ENCODE data around the gene CLDN15.
"Not testable (repeated sequence)": the region's sequence is repeated elsewhere in the genome, so short reads cannot be mapped to it uniquely, and the experiment has no call there.

CLDN15 gene

DNA sequence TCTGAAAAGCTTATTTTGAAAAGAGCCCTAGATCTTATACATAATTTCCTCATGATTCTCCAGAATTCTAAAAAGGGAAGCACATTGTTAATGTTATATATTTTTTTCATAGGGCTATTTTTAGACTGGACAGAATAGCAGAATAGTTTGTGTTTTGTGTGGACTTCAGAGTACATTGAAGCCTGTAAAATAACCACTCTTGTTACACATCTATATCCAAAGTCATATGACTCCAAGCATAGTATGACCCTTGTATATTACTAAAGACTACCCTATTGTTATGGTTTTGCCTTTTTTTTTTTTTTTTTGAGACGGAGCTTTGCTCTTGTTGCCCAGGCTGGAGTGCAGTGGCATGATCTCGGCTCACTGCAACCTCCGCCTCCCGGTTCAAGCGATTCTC lies 33.4 kb upstream of the CLDN15 start:
- Histone ChIP-seq H2AFZ (ENCODE audit: low read depth, low read length, severe bottlenecking) (no peak overlapping the region), H3K9me3 (ENCODE audit: insufficient read depth, low read length) (no peaks in the 10 kb centered on the region), H3K9me2 (replicated peaks; ENCODE audit: insufficient read depth, low read length) (no peaks in the 10 kb centered on the region), H3K4me3 (ENCODE audit: insufficient read depth, low read length, poor library complexity, severe bottlenecking) (no peak overlapping the region), H4K20me1 (ENCODE audit: low read depth, low read length) (no peaks in the 10 kb centered on the region), H3K4me2 (ENCODE audit: low read depth, low read length, poor library complexity, severe bottlenecking) (no peak overlapping the region), H3F3A (ENCODE audit: insufficient read depth) (no peaks in the 10 kb centered on the region), H3K36me3 (ENCODE audit: low read length) (no peaks in the 10 kb centered on the region), H3K27me3 (ENCODE audit: low read length) (no peaks in the 10 kb centered on the region), H3K9ac (ENCODE audit: low read length) (no peak overlapping the region), H3K27ac (ENCODE audit: low read depth, low read length) (no peak overlapping the region), H3K79me2 (ENCODE audit: insufficient read depth, low read length) (no peaks in the 10 kb centered on the region)
- no peak for TF ChIP-seq EZH2phosphoT487 (conservative IDR thresholded peaks at IDR 0.05; ENCODE audit: low read length)
- TF ChIP-seq CTCF (IDR thresholded peaks at IDR 0.05; ENCODE audit: insufficient read depth, low read length, poor library complexity, severe bottlenecking), result no peak

DNA sequence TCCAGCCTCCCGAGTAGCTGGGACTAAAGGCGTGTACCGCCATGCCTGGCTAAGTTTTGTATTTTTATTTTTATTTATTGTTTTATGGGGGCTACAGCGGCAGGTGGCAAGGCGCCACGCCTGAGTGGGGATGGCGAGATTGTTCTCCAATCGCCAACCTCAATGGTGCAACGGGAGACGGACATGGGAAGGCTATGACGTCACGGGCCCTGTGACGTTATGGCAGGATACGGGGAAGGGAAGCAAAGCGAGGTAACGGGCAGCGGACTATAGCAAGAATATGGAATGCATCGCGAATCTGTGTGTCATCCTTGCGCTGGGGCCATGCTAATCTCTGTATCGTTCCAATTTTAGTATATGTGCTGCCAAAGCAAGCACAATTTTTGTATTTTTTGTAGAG lies 32.1 kb upstream of the CLDN15 start:
- Histone ChIP-seq H3F3A (ENCODE audit: insufficient read depth) (no peaks in the 10 kb centered on the region), H3K36me3 (ENCODE audit: low read length) (no peaks in the 10 kb centered on the region), H3K27ac (ENCODE audit: low read depth, low read length) (no peak overlapping the region), H3K9ac (ENCODE audit: low read length) (no peak overlapping the region), H3K9me2 (replicated peaks; ENCODE audit: insufficient read depth, low read length) (no peaks in the 10 kb centered on the region), H4K20me1 (ENCODE audit: low read depth, low read length) (no peaks in the 10 kb centered on the region), H3K79me2 (ENCODE audit: insufficient read depth, low read length) (no peaks in the 10 kb centered on the region), H2AFZ (ENCODE audit: low read depth, low read length, severe bottlenecking) (no peak overlapping the region), H3K27me3 (ENCODE audit: low read length) (no peaks in the 10 kb centered on the region), H3K9me3 (ENCODE audit: insufficient read depth, low read length) (no peaks in the 10 kb centered on the region), H3K4me3 (ENCODE audit: insufficient read depth, low read length, poor library complexity, severe bottlenecking) (no peak overlapping the region), H3K4me2 (ENCODE audit: low read depth, low read length, poor library complexity, severe bottlenecking) (no peak overlapping the region)
- TF ChIP-seq EZH2phosphoT487 (conservative IDR thresholded peaks at IDR 0.05; ENCODE audit: low read length) (no peak), CTCF (IDR thresholded peaks at IDR 0.05; ENCODE audit: insufficient read depth, low read length, poor library complexity, severe bottlenecking) (no peak)

GRCh38 chr7:101265622-101266516 lies 28.3 kb upstream of the CLDN15 start:
- H3K79me2 ChIP-seq (ENCODE audit: insufficient read depth, low read length), result no peaks in the 10 kb centered on the region
- H3F3A ChIP-seq (ENCODE audit: insufficient read depth), result no peaks in the 10 kb centered on the region
- no peak overlapping the region for H3K9ac ChIP-seq (ENCODE audit: low read length)
- no peaks in the 10 kb centered on the region for H4K20me1 ChIP-seq (ENCODE audit: low read depth, low read length)
- no peak overlapping the region for H3K27ac ChIP-seq (ENCODE audit: low read depth, low read length)
- no peaks in the 10 kb centered on the region for H3K9me3 ChIP-seq (ENCODE audit: insufficient read depth, low read length)
- no peaks in the 10 kb centered on the region for H3K27me3 ChIP-seq (ENCODE audit: low read length)
- H3K9me2 ChIP-seq (replicated peaks; ENCODE audit: insufficient read depth, low read length), result no peaks in the 10 kb centered on the region
- H3K4me2 ChIP-seq (ENCODE audit: low read depth, low read length, poor library complexity, severe bottlenecking), result no peak overlapping the region
- no peak overlapping the region for H3K4me3 ChIP-seq (ENCODE audit: insufficient read depth, low read length, poor library complexity, severe bottlenecking)
- H2AFZ ChIP-seq (ENCODE audit: low read depth, low read length, severe bottlenecking), result no peak overlapping the region
- no peak for TF ChIP-seq EZH2phosphoT487 (conservative IDR thresholded peaks at IDR 0.05; ENCODE audit: low read length)
- H3K36me3 ChIP-seq (ENCODE audit: low read length), result no peaks in the 10 kb centered on the region

DNA sequence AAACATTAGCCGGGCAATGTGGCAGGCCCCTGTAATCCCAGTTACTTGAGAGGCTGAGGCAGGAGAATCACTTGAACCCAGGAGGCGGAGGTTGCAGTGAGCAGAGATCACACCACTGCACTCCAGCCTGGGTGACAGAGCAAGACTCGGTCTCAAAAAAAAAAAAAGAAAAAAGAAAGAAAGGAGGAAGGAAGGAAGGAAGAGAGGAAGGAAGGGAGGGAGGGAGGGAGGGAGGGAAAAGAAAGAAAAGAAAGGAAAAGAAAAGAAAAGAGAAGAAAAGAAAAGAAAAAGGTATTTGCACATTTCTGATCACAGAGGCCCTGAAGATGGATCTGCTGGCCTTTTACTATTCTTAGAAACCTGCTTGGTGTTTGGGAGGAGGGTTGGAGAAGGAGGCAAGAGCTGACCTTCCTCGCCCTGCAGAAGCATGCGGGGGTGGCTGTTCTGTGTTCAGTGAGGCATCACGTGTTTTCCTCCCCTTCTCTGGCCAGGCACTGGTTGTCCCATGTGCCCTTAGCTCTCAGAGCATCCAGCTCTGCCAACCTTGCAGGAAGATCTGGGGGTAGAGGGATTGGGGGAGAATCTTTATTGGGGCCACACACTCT lies 26.6 kb upstream of the CLDN15 start:
- not testable (repeated sequence) for H3K27me3 ChIP-seq (ENCODE audit: low read length); H3K27ac ChIP-seq (ENCODE audit: low read depth, low read length); H3K4me2 ChIP-seq (ENCODE audit: low read depth, low read length, poor library complexity, severe bottlenecking); H3K36me3 ChIP-seq (ENCODE audit: low read length); H3K4me3 ChIP-seq (ENCODE audit: insufficient read depth, low read length, poor library complexity, severe bottlenecking); H2AFZ ChIP-seq (ENCODE audit: low read depth, low read length, severe bottlenecking); H3K9me2 ChIP-seq (replicated peaks; ENCODE audit: insufficient read depth, low read length); H3K9ac ChIP-seq (ENCODE audit: low read length); H4K20me1 ChIP-seq (ENCODE audit: low read depth, low read length); H3K9me3 ChIP-seq (ENCODE audit: insufficient read depth, low read length); H3F3A ChIP-seq (ENCODE audit: insufficient read depth); H3K79me2 ChIP-seq (ENCODE audit: insufficient read depth, low read length)
